IMR-90 (cell line): ENCODE measurements around the gene CTNS. TPM values are rescaled to one million over a fixed set of nuclear protein-coding genes. Genes with fewer than 3 reads are reported as not detected.

ENCODE experiments used
- ATAC-seq: fragments of 200-7000 bp; cut with Tn5 transposase; 2 replicates; pipeline ENCODE4 v1.9.1; 2020; ENCODE audit warnings: low read depth, mild to moderate bottlenecking, moderate library complexity
- BruUV-seq: library from RNA; stranded (reverse); fragments of 400-500 nt; replicated peaks from 2 replicates; lab custom pipeline; 2021; lab: Mats Ljungman, UMichigan
- CTCF ChIA-PET: fragments of 300-600 bp; formaldehyde crosslinking; extraction: SDS; loops from one replicate; lab custom pipeline; 2021; ENCODE audit warnings: antibody characterized with exemption; lab: Yijun Ruan, JAX
- POLR2A ChIA-PET: fragments of 300-600 bp; sonication (Branson Sonifier 250); formaldehyde crosslinking; loops from one replicate; lab custom pipeline; 2022; ENCODE audit warnings: antibody characterized with exemption; ENCODE audit not compliant: unreplicated experiment; lab: Charles Lee
- DNase-seq: peaks from one replicate; pipeline ENCODE4 v3.0.0; 2013
- H2AFZ ChIP-seq: replicated peaks from 2 replicates; pipeline ENCODE3; 2013; ENCODE audit warnings: low read length, mild to moderate bottlenecking; ENCODE audit not compliant: poor library complexity
- H2AK5ac ChIP-seq: 2 replicates; pipeline ENCODE4 v1.6.1; 2013; ENCODE audit warnings: low read depth, low read length, inconsistent platforms
- H2AK9ac ChIP-seq: replicated peaks from 2 replicates; pipeline ENCODE3; 2013; ENCODE audit warnings: mild to moderate bottlenecking, low read depth, low read length, moderate library complexity; ENCODE audit not compliant: poor library complexity
- H2BK120ac ChIP-seq: 2 replicates; pipeline ENCODE4 v1.6.1; 2013; ENCODE audit warnings: low read depth, low read length, inconsistent platforms
- H2BK15ac ChIP-seq: 3 replicates; pipeline ENCODE4 v1.6.1; 2013; ENCODE audit warnings: low read depth, low read length, inconsistent platforms
- H2BK20ac ChIP-seq: 2 replicates; pipeline ENCODE4 v1.6.1; 2013; ENCODE audit warnings: low read depth, mild to moderate bottlenecking, inconsistent platforms, low read length, moderate library complexity
- H2BK5ac ChIP-seq: 2 replicates; pipeline ENCODE4 v1.6.1; 2013; ENCODE audit warnings: mild to moderate bottlenecking, low read depth, low read length, inconsistent platforms; ENCODE audit not compliant: poor library complexity, severe bottlenecking
- H3K14ac ChIP-seq: replicated peaks from 2 replicates; pipeline ENCODE4 v1.6.1; 2013; ENCODE audit warnings: low read depth, low read length, inconsistent platforms
- H3K18ac ChIP-seq: 2 replicates; pipeline ENCODE4 v1.6.1; 2013; ENCODE audit warnings: low read depth, low read length, control low read depth
- H3K23ac ChIP-seq: 2 replicates; pipeline ENCODE4 v1.6.1; 2013; ENCODE audit warnings: low read depth, low read length, inconsistent platforms
- H3K27ac ChIP-seq: 2 replicates; pipeline ENCODE4 v1.5.1; 2013; ENCODE audit warnings: mild to moderate bottlenecking, control low read depth, low read length; ENCODE audit not compliant: insufficient read depth
- H3K27me3 ChIP-seq: 2 replicates; pipeline ENCODE4 v1.6.1; 2013; ENCODE audit warnings: low read length; ENCODE audit not compliant: control insufficient read depth, insufficient read depth
- H3K36me3 ChIP-seq: 2 replicates; pipeline ENCODE4 v1.6.1; 2013; ENCODE audit warnings: low read length, mixed read lengths; ENCODE audit not compliant: control insufficient read depth, insufficient read depth
- H3K4ac ChIP-seq: 2 replicates; pipeline ENCODE4 v1.6.1; 2013; ENCODE audit warnings: low read depth, low read length, inconsistent platforms
- H3K4me1 ChIP-seq: 2 replicates; pipeline ENCODE4 v1.6.1; 2013; ENCODE audit warnings: low read length, mixed read lengths; ENCODE audit not compliant: control insufficient read depth, insufficient read depth
- H3K4me2 ChIP-seq: 2 replicates; pipeline ENCODE4 v1.6.1; 2013; ENCODE audit warnings: low read depth, mild to moderate bottlenecking, control low read depth, low read length, moderate library complexity
- H3K4me3 ChIP-seq: 2 replicates; pipeline ENCODE4 v1.5.1; 2013; ENCODE audit warnings: low read depth, mild to moderate bottlenecking, control low read depth, low read length, moderate library complexity; ENCODE audit not compliant: insufficient read depth
- H3K56ac ChIP-seq: 2 replicates; pipeline ENCODE4 v1.6.1; 2013; ENCODE audit warnings: low read length, inconsistent platforms; ENCODE audit not compliant: insufficient read depth; ENCODE audit errors: extremely low read depth
- H3K79me1 ChIP-seq, 2 experiments: 2 replicates each; pipeline ENCODE4 v1.6.1; 2013; ENCODE audit warnings: low read length in 2 of 2, inconsistent platforms in 1 of 2, low read depth in 1 of 2
- H3K9ac ChIP-seq: 2 replicates; pipeline ENCODE4 v1.6.1; 2013; ENCODE audit warnings: low read depth, low read length, control low read depth
- H3K9me1 ChIP-seq: 2 replicates; pipeline ENCODE4 v1.6.1; 2013; ENCODE audit warnings: low read length, inconsistent platforms; ENCODE audit not compliant: insufficient read depth
- H3K9me3 ChIP-seq: 2 replicates; pipeline ENCODE4 v1.6.1; 2013; ENCODE audit warnings: low read length; ENCODE audit not compliant: control insufficient read depth, insufficient read depth
- H4K20me1 ChIP-seq: 2 replicates; pipeline ENCODE4 v1.6.1; 2013; ENCODE audit warnings: low read length, inconsistent platforms; ENCODE audit not compliant: insufficient read depth
- H4K5ac ChIP-seq: 2 replicates; pipeline ENCODE4 v1.6.1; 2013; ENCODE audit warnings: mild to moderate bottlenecking, low read depth, low read length, control low read depth
- H4K8ac ChIP-seq, 2 experiments: 2 replicates each; pipeline ENCODE4 v1.6.1; 2013; ENCODE audit warnings: low read depth in 2 of 2, low read length in 2 of 2, control low read depth in 1 of 2, inconsistent platforms in 1 of 2
- H4K91ac ChIP-seq: 2 replicates; pipeline ENCODE4 v1.6.1; 2013; ENCODE audit warnings: low read depth, low read length, inconsistent platforms; ENCODE audit not compliant: insufficient read depth
- CEBPB ChIP-seq: IDR thresholded peaks from 2 replicates; pipeline ENCODE4 v1.6.1; 2012; ENCODE audit warnings: low read depth, low read length, improper control_type of control experiment
- FOS ChIP-seq: fragments of 150-350 bp; IDR thresholded peaks from 2 replicates; pipeline ENCODE4 v1.6.1; 2016; ENCODE audit warnings: low read depth, low read length
- MAFK ChIP-seq: IDR thresholded peaks from 2 replicates; pipeline ENCODE4 v1.6.1; 2012; ENCODE audit warnings: low read depth, low read length, improper control_type of control experiment
- MAZ ChIP-seq: IDR thresholded peaks from 2 replicates; pipeline ENCODE4 v1.6.1; 2012; ENCODE audit warnings: low read depth, mild to moderate bottlenecking, low read length, improper control_type of control experiment, moderate library complexity, borderline replicate concordance
- MXI1 ChIP-seq: IDR thresholded peaks from 2 replicates; pipeline ENCODE4 v1.6.1; 2012; ENCODE audit warnings: low read depth, mild to moderate bottlenecking, low read length, moderate library complexity, borderline replicate concordance
- NFE2L2 ChIP-seq: fragments of 150-350 bp; IDR thresholded peaks from 2 replicates; pipeline ENCODE4 v1.6.1; 2016; ENCODE audit warnings: low read depth, mild to moderate bottlenecking, low read length
- POLR2A ChIP-seq: IDR thresholded peaks from 2 replicates; pipeline ENCODE4 v1.6.1; 2012; ENCODE audit warnings: mild to moderate bottlenecking, low read depth, low read length
- RAD21 ChIP-seq: IDR thresholded peaks from 2 replicates; pipeline ENCODE4 v1.6.1; 2012; ENCODE audit warnings: low read length, improper control_type of control experiment
- RCOR1 ChIP-seq: IDR thresholded peaks from 2 replicates; pipeline ENCODE4 v1.6.1; 2012; ENCODE audit warnings: mild to moderate bottlenecking, low read length, improper control_type of control experiment; ENCODE audit not compliant: insufficient replicate concordance
- SMC3 ChIP-seq: fragments of 150-350 bp; IDR thresholded peaks from 2 replicates; pipeline ENCODE4 v1.6.1; 2016; ENCODE audit warnings: low read depth, mild to moderate bottlenecking, antibody characterized with exemption, low read length, moderate library complexity
- WGBS, 2 experiments: methylation state at CpG; one replicate each; pipeline versions ENCODE4 v1.1.5 to v1.1.7; 2013; ENCODE audit warnings: missing lambda C conversion rate in 2 of 2; ENCODE audit not compliant: insufficient read length in 1 of 2; ENCODE audit errors: extremely low coverage in 2 of 2; 5-methylcytosine and 5-hydroxymethylcytosine counted together
- dilution Hi-C: fragments of 300-500 bp; cut with HindIII; formaldehyde crosslinking; loops from one replicate; pipeline ENCODE4 v1.14.3; 2018; ENCODE audit warnings: low sequenced_read_pairs; ENCODE audit not compliant: unreplicated experiment
- in situ Hi-C: fragments of 300-500 bp; cut with MboI; formaldehyde crosslinking; loops from 3 replicates; pipeline ENCODE4 v1.14.3; 2019; ENCODE audit warnings: low sequenced_read_pairs, inconsistent platforms, mixed read lengths
- intact Hi-C: fragments of 100-400 bp; cut with micrococcal nuclease; formaldehyde crosslinking; loops from 2 replicates; pipeline ENCODE4 v1.10.0; 2022
- polyA plus RNA-seq, 3 experiments: library from polyadenylated mRNA; depleted of rRNA; stranded (reverse); fragments of >200 nt; gene quantifications; 2 replicates each; pipeline ENCODE4 v1.2.3, GENCODE V29; 2012; ENCODE audit warnings: low replicate concordance in 1 of 3
- total RNA-seq: library from RNA; depleted of rRNA; stranded (reverse); fragments of >200 nt; gene quantifications from 2 replicates; pipeline ENCODE4 v1.2.3, GENCODE V29; 2012
- TF ChIP-seq, protein P1 (sequence below): conservative IDR thresholded peaks from 2 replicates; pipeline ENCODE4 v1.5.1; 2012; ENCODE audit warnings: mild to moderate bottlenecking, low read depth, low read length, improper control_type of control experiment
- TF ChIP-seq, protein P2 (sequence below): fragments of 150-350 bp; IDR thresholded peaks from 2 replicates; pipeline ENCODE4 v1.6.1; 2017; ENCODE audit warnings: mild to moderate bottlenecking, antibody characterized with exemption, low read length, low read depth
- TF ChIP-seq, protein P3 (sequence below): fragments of 150-350 bp; IDR thresholded peaks from 2 replicates; pipeline ENCODE4 v1.6.1; 2016; ENCODE audit warnings: low read depth, mild to moderate bottlenecking, low read length, moderate library complexity, borderline replicate concordance

The CTNS gene
- total and polyA plus RNA-seq, 2 of the 4 experiments (the other 2 are of a cell fraction): 4.7 to 5.3 TPM

DNA sequence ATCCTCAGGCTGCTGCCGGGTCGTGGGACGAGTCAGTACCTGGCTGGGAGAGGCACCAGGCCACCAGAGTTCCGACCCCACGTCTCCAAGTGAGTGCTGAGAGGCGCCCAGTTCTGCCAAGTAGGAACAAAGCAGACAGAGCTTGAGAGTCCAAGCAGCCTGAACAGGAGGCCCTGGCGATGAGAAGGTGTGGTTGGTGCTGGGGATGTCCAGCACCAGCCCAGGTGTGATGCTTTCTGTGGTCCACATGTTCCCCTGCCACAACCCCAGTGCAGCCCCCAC lies 21.0 kb downstream of the CTNS start:
- no peaks in the 10 kb centered on the region for H3K27me3 ChIP-seq
- no peak overlapping the region for H3K23ac ChIP-seq
- H3K9me1 ChIP-seq: peaks cover 21% of the 10 kb centered on the region
- TF ChIP-seq, protein P1, sequence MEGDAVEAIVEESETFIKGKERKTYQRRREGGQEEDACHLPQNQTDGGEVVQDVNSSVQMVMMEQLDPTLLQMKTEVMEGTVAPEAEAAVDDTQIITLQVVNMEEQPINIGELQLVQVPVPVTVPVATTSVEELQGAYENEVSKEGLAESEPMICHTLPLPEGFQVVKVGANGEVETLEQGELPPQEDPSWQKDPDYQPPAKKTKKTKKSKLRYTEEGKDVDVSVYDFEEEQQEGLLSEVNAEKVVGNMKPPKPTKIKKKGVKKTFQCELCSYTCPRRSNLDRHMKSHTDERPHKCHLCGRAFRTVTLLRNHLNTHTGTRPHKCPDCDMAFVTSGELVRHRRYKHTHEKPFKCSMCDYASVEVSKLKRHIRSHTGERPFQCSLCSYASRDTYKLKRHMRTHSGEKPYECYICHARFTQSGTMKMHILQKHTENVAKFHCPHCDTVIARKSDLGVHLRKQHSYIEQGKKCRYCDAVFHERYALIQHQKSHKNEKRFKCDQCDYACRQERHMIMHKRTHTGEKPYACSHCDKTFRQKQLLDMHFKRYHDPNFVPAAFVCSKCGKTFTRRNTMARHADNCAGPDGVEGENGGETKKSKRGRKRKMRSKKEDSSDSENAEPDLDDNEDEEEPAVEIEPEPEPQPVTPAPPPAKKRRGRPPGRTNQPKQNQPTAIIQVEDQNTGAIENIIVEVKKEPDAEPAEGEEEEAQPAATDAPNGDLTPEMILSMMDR: no peak
- TF ChIP-seq POLR2A (no peak), MAZ (no peak), FOS (no peak), NFE2L2 (no peak), CEBPB (no peak), MAFK (no peak), RAD21 (no peak), SMC3 (no peak), RCOR1 (no peak), MXI1 (no peak)
- TF ChIP-seq, protein P2, sequence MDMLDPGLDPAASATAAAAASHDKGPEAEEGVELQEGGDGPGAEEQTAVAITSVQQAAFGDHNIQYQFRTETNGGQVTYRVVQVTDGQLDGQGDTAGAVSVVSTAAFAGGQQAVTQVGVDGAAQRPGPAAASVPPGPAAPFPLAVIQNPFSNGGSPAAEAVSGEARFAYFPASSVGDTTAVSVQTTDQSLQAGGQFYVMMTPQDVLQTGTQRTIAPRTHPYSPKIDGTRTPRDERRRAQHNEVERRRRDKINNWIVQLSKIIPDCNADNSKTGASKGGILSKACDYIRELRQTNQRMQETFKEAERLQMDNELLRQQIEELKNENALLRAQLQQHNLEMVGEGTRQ: no peak
- TF ChIP-seq, protein P3, sequence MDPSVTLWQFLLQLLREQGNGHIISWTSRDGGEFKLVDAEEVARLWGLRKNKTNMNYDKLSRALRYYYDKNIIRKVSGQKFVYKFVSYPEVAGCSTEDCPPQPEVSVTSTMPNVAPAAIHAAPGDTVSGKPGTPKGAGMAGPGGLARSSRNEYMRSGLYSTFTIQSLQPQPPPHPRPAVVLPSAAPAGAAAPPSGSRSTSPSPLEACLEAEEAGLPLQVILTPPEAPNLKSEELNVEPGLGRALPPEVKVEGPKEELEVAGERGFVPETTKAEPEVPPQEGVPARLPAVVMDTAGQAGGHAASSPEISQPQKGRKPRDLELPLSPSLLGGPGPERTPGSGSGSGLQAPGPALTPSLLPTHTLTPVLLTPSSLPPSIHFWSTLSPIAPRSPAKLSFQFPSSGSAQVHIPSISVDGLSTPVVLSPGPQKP: no peak
- no peak overlapping the region for H4K8ac ChIP-seq
- H3K18ac ChIP-seq: no peak overlapping the region
- DNase-seq (no peak), ATAC-seq (no peak)
- H2AK5ac ChIP-seq: no peak overlapping the region
- H4K5ac ChIP-seq: no peak overlapping the region
- peaks cover 0 to 14% of the 10 kb centered on the region in 2 experiments; a peak in 2 of 4 replicates for H3K79me1 ChIP-seq
- CTCF ChIA-PET: no interaction called here
- intact Hi-C loops: no loop called here
- H4K91ac ChIP-seq: no peak overlapping the region
- no peak overlapping the region for H3K56ac ChIP-seq
- peaks cover 8% of the 10 kb centered on the region for H3K4me1 ChIP-seq
- H3K14ac ChIP-seq: no peak overlapping the region
- dilution Hi-C loops: no loop called here
- H2BK120ac ChIP-seq: no peak overlapping the region
- no peak overlapping the region for H2BK5ac ChIP-seq
- no peak overlapping the region for H2BK15ac ChIP-seq
- no peak overlapping the region for H3K4ac ChIP-seq
- no peak overlapping the region for H3K4me3 ChIP-seq
- no peak overlapping the region for H3K27ac ChIP-seq
- H2AFZ ChIP-seq: peak overlapping the region; percentile 1
- in situ Hi-C loops: no loop called here
- H3K9ac ChIP-seq: no peak overlapping the region
- WGBS, 2 experiments: no CpG with 5 or more reads among the region's 7 CpGs
- no peaks in the 10 kb centered on the region for H3K9me3 ChIP-seq
- POLR2A ChIA-PET: no interaction called here
- H2BK20ac ChIP-seq: no peak overlapping the region
- H2AK9ac ChIP-seq: peak overlapping the region; percentile 42
- BruUV-seq: no TSS peak
- H4K20me1 ChIP-seq: peaks cover 22% of the 10 kb centered on the region
- H3K36me3 ChIP-seq: peaks cover 16% of the 10 kb centered on the region; the same call in 1 of the 2 replicates
- no peak overlapping the region for H3K4me2 ChIP-seq
